Large intestine (tissue), 3 donors: ENCODE results near the gene CYP27C1. TPM values are rescaled to one million over a fixed set of nuclear protein-coding genes. Genes with fewer than 3 reads are reported as not detected.

Source experiments
- DNase-seq, 2 donors: peaks; one replicate each; pipeline versions ENCODE4 v3.0.0 to v3.0.0-alpha.2; 2013
- H3K27ac ChIP-seq: one replicate; pipeline ENCODE4 v1.5.1; 2013; ENCODE audit warnings: low read length
- H3K27me3 ChIP-seq: 2 replicates; pipeline ENCODE4 v1.6.1; 2013; ENCODE audit warnings: low read length; ENCODE audit not compliant: control insufficient read depth, insufficient read depth
- H3K36me3 ChIP-seq: 2 replicates; pipeline ENCODE4 v1.6.1; 2013; ENCODE audit warnings: low read length; ENCODE audit not compliant: control insufficient read depth, insufficient read depth
- H3K4me1 ChIP-seq: one replicate; pipeline ENCODE4 v1.6.1; 2013; ENCODE audit warnings: low read length; ENCODE audit not compliant: control insufficient read depth, insufficient read depth
- H3K4me3 ChIP-seq: one replicate; pipeline ENCODE4 v1.5.1; 2013; ENCODE audit warnings: low read length
- H3K9me3 ChIP-seq: one replicate; pipeline ENCODE4 v1.6.1; 2013; ENCODE audit warnings: mild to moderate bottlenecking, low read depth, low read length, moderate library complexity; ENCODE audit not compliant: control insufficient read depth
- WGBS: methylation state at CpG from one replicate; pipeline ENCODE4 v1.1.5; 2013; ENCODE audit warnings: low lambda C conversion rate; ENCODE audit not compliant: insufficient coverage; 5-methylcytosine and 5-hydroxymethylcytosine counted together
- polyA plus RNA-seq: library from polyadenylated mRNA; unstranded; fragments of 120-200 nt; gene quantifications from one replicate; pipeline ENCODE4 v1.2.1, GENCODE V29; 2013

Gene CYP27C1
- polyA plus RNA-seq, 1 donor: 2.0 TPM

DNA sequence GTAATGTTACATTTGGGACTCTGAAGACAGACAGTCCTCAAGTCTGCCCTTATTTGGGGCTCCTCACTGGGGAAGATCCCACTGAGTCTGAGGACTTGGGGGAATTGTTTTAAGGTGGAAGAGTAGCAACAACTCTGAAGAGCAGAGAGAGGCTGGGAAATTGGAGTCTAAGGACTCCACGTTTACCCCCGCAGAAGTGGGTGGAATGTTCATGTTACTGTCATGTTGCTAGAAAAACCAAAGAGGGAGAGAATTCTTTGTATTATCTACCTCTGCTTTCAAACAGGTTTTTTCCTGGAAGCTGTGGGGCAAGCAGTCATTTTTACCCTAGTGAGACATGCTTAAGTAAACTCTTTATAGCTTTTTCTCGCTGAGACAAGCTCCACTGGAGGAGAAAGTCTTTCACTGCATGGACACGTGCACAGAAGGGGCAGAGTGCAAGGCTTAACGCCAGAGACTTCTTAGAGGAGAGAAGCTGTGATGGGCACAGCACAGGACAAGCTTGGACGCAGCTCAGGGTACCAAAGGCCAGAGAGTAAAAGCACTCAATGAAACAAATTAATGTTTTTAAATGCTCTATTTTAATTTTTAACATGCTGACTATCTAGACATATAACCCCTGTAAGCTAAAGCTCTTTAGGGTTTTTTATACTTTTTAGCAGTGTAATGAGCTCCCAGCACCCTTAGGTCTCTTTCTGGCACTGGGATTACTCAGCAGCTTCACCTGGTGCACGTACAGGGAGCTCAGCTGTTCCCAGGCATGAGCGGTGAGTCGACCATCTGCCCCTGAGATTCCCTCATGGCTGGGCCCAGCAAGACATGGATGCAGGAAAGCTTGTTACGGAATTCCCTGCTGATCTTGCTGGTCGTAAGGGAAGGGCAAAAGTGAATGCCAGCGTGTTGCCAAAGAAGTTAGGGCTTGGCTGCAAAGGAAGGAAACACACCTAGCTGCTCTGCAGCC is 58.6 kb downstream of the CYP27C1 start:
- Histone ChIP-seq H3K27me3 (no peaks in the 10 kb centered on the region), H3K4me3 (no peak overlapping the region), H3K4me1 (peaks cover 31% of the 10 kb centered on the region), H3K36me3 (no peaks in the 10 kb centered on the region), H3K9me3 (no peaks in the 10 kb centered on the region), H3K27ac (peak overlapping the region; percentile 76)
- no CpG with 5 or more reads among the region's 12 CpGs for WGBS
- DNase-seq: peak; percentile 76 to 88

GRCh38 chr2:127160676-127161075 is 59.4 kb downstream of the CYP27C1 start:
- H3K4me1 ChIP-seq: peaks cover 31% of the 10 kb centered on the region
- H3K27me3 ChIP-seq: no peaks in the 10 kb centered on the region
- no peaks in the 10 kb centered on the region for H3K9me3 ChIP-seq
- H3K27ac ChIP-seq: peak overlapping the region; percentile 76
- H3K36me3 ChIP-seq: no peaks in the 10 kb centered on the region
- WGBS: no CpG with 5 or more reads among the region's 3 CpGs
- DNase-seq: no peak
- H3K4me3 ChIP-seq: no peak overlapping the region

GRCh38 chr2:127159543-127159942 is 60.6 kb downstream of the CYP27C1 start:
- WGBS: no CpG with 5 or more reads among the region's 2 CpGs
- no peak for DNase-seq
- H3K4me3 ChIP-seq: no peak overlapping the region
- no peak overlapping the region for H3K27ac ChIP-seq
- H3K4me1 ChIP-seq: peaks cover 31% of the 10 kb centered on the region
- no peaks in the 10 kb centered on the region for H3K36me3 ChIP-seq
- no peaks in the 10 kb centered on the region for H3K27me3 ChIP-seq
- no peaks in the 10 kb centered on the region for H3K9me3 ChIP-seq

DNA sequence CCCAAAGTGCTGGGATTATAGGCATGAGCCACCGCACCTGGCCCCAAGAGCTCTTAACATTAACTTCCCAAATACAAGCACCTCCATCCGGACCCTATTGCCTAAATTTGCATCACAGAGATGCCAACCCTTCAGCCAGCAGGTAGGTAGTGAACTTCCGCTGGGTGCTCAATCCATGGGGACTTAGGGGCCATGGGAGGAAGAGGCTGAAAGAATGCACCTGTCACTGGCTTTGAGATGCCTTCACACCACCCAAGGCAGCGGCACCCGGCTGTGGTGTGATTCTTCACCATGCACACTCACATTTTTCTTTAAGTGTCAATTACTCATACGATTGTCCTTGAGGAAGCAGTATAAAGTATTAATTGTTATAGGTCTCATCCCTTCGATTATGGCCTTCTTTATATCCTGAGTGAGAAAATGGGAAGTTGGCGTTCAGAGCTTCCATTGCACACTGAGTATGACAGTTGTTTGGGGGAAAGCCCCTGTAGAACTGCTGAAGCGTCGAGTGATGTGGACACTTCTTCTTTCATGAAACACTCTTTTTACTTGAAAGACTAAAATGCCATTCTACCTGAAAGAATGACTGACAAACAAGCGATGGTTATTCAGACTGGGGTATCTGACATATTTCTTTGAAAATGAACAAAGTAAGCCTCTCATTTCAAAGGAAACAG is 61.3 kb downstream of the CYP27C1 start:
- no peak for DNase-seq
- 82% methylated on average over 2 of the region's 11 CpGs for WGBS
- Histone ChIP-seq H3K4me3 (no peak overlapping the region), H3K27me3 (no peaks in the 10 kb centered on the region), H3K4me1 (peaks cover 26% of the 10 kb centered on the region), H3K27ac (no peak overlapping the region), H3K9me3 (no peaks in the 10 kb centered on the region), H3K36me3 (no peaks in the 10 kb centered on the region)

DNA sequence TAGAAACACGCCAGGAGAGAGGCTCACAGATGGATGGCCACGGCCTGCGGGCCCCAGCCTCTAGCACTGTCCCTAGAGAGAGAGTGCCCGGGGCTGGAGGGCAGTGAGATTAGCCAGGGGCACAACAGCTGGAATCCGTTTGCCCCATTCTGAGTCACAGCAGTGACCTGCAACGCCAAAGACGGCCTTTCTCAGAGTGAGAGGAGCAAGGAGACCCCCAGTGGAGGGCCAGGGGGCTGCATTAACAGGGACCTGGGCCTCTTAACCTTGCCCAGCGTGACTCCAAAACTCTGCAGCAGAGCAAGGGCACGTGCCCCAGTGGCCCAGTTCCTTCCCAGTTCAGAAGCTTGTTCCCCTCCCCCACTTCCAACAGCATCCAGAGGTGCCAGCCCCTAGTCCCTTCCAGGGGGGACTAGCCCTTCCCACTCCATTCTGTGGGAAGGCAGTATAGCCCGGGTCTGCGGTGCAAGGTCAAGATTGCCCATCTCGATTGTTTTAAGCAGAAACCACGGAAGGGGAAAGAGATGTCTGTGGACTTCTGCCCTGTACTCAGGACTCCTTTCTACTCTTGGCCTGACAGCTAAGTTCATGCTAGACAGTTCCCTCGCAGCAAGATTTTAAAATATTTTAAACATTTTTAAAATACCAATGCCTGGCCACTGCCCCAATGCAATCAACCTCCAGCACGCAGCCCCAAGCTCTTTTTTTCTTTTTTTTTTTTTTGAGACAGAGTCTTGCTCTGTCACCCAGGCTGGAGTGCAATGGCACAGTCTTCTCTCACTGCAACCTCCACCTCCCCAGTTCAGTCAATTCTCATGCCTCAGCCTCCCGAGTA is 62.2 kb downstream of the CYP27C1 start:
- Histone ChIP-seq H3K4me1 (peaks cover 22% of the 10 kb centered on the region), H3K27ac (no peak overlapping the region), H3K9me3 (no peaks in the 10 kb centered on the region), H3K36me3 (no peaks in the 10 kb centered on the region), H3K4me3 (no peak overlapping the region), H3K27me3 (no peaks in the 10 kb centered on the region)
- no CpG with 5 or more reads among the region's 16 CpGs for WGBS
- DNase-seq: no peak

DNA sequence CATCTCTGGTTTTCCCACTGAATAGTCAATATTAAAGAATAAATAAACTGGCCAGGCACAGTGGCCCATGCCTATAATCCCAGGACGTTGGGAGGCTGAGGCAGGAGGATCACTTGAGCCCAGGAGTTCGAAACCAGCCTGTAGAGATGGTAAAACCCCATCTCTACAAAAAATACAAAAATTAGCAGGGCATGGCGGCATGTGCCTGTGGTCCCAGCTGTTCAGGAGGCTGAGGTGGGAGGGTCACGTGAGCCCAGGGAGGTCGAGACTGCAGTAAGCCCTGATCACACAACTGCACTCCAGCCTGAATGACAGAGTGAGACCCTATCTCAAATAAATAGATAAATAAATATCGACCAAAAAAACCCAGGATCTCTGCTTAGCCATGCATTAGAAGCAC is 63.0 kb downstream of the CYP27C1 start:
- Histone ChIP-seq H3K9me3 (no peaks in the 10 kb centered on the region), H3K27ac (no peak overlapping the region), H3K4me1 (peaks cover 19% of the 10 kb centered on the region), H3K36me3 (no peaks in the 10 kb centered on the region), H3K4me3 (no peak overlapping the region), H3K27me3 (no peaks in the 10 kb centered on the region)
- 60% methylated on average over 1 of the region's 6 CpGs for WGBS
- no peak for DNase-seq

- Histone ChIP-seq H3K4me1 (peaks cover 8% of the 10 kb centered on the region), H3K27me3 (no peaks in the 10 kb centered on the region), H3K36me3 (no peaks in the 10 kb centered on the region), H3K27ac (no peak overlapping the region), H3K4me3 (no peak overlapping the region), H3K9me3 (peaks cover 4% of the 10 kb centered on the region)
- WGBS: no CpG with 5 or more reads among the region's 2 CpGs
- DNase-seq: no peak
Observed at GRCh38 chr2:127155947-127156346, 64.2 kb downstream of the CYP27C1 start.

DNA sequence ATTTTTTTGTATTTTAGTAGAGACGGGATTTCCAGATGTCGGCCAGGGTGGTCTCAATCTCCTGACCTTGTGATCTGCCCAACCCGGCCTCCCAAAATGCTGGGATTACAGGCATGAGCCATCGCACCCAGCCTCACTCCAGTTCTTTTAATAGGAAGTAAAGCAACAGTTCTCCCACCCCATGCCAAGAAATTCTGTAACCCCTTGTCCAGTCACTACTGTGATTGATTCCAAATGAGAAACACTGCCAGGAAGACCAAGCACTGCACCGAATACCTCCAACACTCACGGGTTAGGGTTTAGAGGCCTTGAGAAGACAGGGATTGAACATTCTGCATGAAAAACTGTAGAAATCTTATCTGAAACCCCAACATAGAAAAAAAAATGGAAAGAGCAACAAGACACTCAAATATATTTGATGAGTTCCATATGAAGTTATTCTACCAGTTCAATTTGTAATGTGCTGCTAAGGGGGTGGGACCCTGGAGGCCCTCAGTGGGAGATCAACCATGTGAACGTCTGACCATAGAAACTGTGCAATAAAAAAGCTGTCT is 65.0 kb downstream of the CYP27C1 start:
- no peaks in the 10 kb centered on the region for H3K27me3 ChIP-seq
- H3K4me3 ChIP-seq: no peak overlapping the region
- peaks cover 6% of the 10 kb centered on the region for H3K9me3 ChIP-seq
- no peaks in the 10 kb centered on the region for H3K36me3 ChIP-seq
- DNase-seq: no peak
- H3K4me1 ChIP-seq: no peaks in the 10 kb centered on the region
- WGBS: 40% methylated on average over 1 of the region's 7 CpGs
- H3K27ac ChIP-seq: no peak overlapping the region

GRCh38 chr2:127154396-127154795 is 65.7 kb downstream of the CYP27C1 start:
- no peaks in the 10 kb centered on the region for H3K4me1 ChIP-seq
- no peaks in the 10 kb centered on the region for H3K27me3 ChIP-seq
- WGBS: no CpG with 5 or more reads among the region's 4 CpGs
- H3K4me3 ChIP-seq: no peak overlapping the region
- H3K27ac ChIP-seq: no peak overlapping the region
- peaks cover 6% of the 10 kb centered on the region for H3K9me3 ChIP-seq
- no peak for DNase-seq
- H3K36me3 ChIP-seq: no peaks in the 10 kb centered on the region

DNA sequence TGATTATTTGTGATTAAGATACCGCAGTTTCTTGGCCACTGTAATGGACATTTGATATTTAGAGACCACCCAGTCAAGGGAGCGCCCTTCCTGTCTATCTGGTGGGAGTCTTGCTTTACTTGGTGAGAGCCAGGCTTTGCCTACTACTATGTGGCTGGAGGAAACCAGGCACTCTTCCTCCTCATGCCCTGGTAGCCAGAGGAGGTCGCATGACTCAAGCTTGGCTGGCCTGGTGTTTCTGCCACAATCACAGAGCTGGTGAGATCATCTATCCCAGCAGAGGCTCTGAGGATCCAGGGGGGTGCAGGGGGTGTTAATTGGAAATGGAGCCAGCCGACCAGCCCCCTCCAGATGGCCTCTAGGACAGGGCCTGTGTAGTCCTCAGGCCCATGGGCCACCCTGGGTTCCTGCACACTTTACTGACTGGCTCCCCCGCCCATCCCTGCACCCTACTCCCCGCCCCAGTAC is 66.4 kb downstream of the CYP27C1 start:
- peaks cover 6% of the 10 kb centered on the region for H3K9me3 ChIP-seq
- H3K4me3 ChIP-seq: no peak overlapping the region
- H3K27me3 ChIP-seq: no peaks in the 10 kb centered on the region
- no peak for DNase-seq
- H3K27ac ChIP-seq: no peak overlapping the region
- no peaks in the 10 kb centered on the region for H3K4me1 ChIP-seq
- no CpG with 5 or more reads among the region's 6 CpGs for WGBS
- no peaks in the 10 kb centered on the region for H3K36me3 ChIP-seq
